Hepatocyte (in vitro differentiated cells): ENCODE results near the gene MEG3. TPM values are rescaled to one million over a fixed set of nuclear protein-coding genes. Genes with fewer than 3 reads are reported as not detected.

Experiments
- DNase-seq: peaks from one replicate; pipeline ENCODE4 v3.0.0-alpha.2; 2016; ENCODE audit warnings: low spot score
- H2AFZ ChIP-seq: fragments of 200-600 bp; sonication (generic); 2 replicates; pipeline ENCODE4 v1.6.0; 2016; ENCODE audit warnings: antibody characterized with exemption, mild to moderate bottlenecking
- H3K27ac ChIP-seq: fragments of 200-600 bp; sonication (generic); 2 replicates; pipeline ENCODE4 v1.5.1; 2016; ENCODE audit warnings: mild to moderate bottlenecking
- H3K27me3 ChIP-seq: fragments of 200-600 bp; sonication (generic); 2 replicates; pipeline ENCODE4 v1.6.1; 2016
- H3K36me3 ChIP-seq: fragments of 200-600 bp; sonication (generic); replicated peaks from 2 replicates; pipeline ENCODE4 v1.5.1; 2016; ENCODE audit warnings: low read depth; ENCODE audit not compliant: insufficient read depth
- H3K4me1 ChIP-seq: fragments of 200-600 bp; sonication (generic); 2 replicates; pipeline ENCODE4 v1.5.1; 2016; ENCODE audit warnings: mild to moderate bottlenecking, moderate library complexity; ENCODE audit not compliant: insufficient read depth
- H3K4me2 ChIP-seq: fragments of 200-600 bp; sonication (generic); 2 replicates; pipeline ENCODE4 v1.6.0; 2016
- H3K4me3 ChIP-seq: fragments of 200-600 bp; sonication (generic); 2 replicates; pipeline ENCODE4 v1.5.1; 2016; ENCODE audit warnings: mild to moderate bottlenecking
- H3K79me2 ChIP-seq: fragments of 200-600 bp; sonication (generic); 2 replicates; pipeline ENCODE4 v1.6.0; 2017; ENCODE audit warnings: mild to moderate bottlenecking
- H3K9me2 ChIP-seq: fragments of 200-600 bp; sonication (generic); replicated peaks from 2 replicates; pipeline ENCODE4 v1.6.0; 2017; ENCODE audit warnings: mild to moderate bottlenecking; ENCODE audit not compliant: insufficient read depth
- H3K9me3 ChIP-seq: fragments of 200-600 bp; sonication (generic); 2 replicates; pipeline ENCODE4 v1.5.1; 2016; ENCODE audit warnings: low read depth, mild to moderate bottlenecking
- H4K20me1 ChIP-seq: fragments of 200-600 bp; sonication (generic); 2 replicates; pipeline ENCODE4 v1.6.0; 2016; ENCODE audit warnings: mild to moderate bottlenecking; ENCODE audit not compliant: insufficient read depth, poor library complexity, severe bottlenecking
- EZH2 ChIP-seq: fragments of 200-600 bp; sonication (generic); IDR thresholded peaks from 2 replicates; pipeline ENCODE4 v1.6.1; 2016; ENCODE audit warnings: antibody characterized with exemption, mild to moderate bottlenecking, borderline replicate concordance
- EZH2phosphoT487 ChIP-seq: fragments of 200-600 bp; sonication (generic); IDR thresholded peaks from one replicate; pipeline ENCODE4 v1.6.1; 2018; ENCODE audit warnings: antibody characterized with exemption, mild to moderate bottlenecking, low read depth, moderate library complexity; ENCODE audit not compliant: unreplicated experiment, severe bottlenecking
- WGBS: methylation state at CpG from one replicate; pipeline ENCODE4 v1.1.6; 2016; ENCODE audit warnings: low lambda C conversion rate; ENCODE audit errors: missing lambda C conversion rate; 5-methylcytosine and 5-hydroxymethylcytosine counted together
- polyA plus RNA-seq: library from polyadenylated mRNA; unstranded; fragments of >200 nt; fragmentation: Nextera tagmentation; extraction: Ambion mirVana; gene quantifications from 2 replicates; pipeline ENCODE4 v1.2.1, GENCODE V29; 2016
- total RNA-seq: library from RNA; depleted of rRNA; stranded (reverse); fragments of >200 nt; gene quantifications from 2 replicates; pipeline ENCODE4 v1.2.3, GENCODE V29; 2014
- TF ChIP-seq, protein P1 (sequence below): fragments of 200-600 bp; sonication (generic); IDR thresholded peaks from 2 replicates; pipeline ENCODE4 v1.5.1; 2016; ENCODE audit warnings: antibody characterized with exemption, mild to moderate bottlenecking; ENCODE audit not compliant: poor library complexity

Gene MEG3
- total and polyA plus RNA-seq, 2 experiments from 2014 or later, result not detected

DNA sequence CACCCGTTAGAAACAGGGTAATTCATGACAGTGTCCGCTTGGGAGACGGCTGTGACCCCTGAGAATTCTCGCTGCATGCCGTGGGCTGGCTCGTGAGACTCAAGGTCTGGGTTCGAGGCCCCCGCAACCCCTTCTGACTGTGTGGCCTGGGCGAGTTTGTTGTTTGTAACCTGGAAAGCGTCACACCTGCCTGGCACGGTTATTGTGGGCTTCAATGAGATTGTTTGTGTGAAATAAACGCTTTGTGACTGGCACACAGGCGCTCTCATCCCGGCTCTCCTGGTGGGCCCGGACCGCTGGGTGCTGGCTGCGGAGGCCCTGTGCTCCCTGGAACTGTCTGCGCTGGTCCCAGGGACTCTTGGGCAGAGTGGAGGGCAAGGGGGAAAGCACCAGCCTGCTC is 33.9 kb downstream of the MEG3 start:
- no peaks in the 10 kb centered on the region for H3K4me1 ChIP-seq
- TF ChIP-seq EZH2phosphoT487 (no peak), EZH2 (no peak)
- TF ChIP-seq, protein P1, sequence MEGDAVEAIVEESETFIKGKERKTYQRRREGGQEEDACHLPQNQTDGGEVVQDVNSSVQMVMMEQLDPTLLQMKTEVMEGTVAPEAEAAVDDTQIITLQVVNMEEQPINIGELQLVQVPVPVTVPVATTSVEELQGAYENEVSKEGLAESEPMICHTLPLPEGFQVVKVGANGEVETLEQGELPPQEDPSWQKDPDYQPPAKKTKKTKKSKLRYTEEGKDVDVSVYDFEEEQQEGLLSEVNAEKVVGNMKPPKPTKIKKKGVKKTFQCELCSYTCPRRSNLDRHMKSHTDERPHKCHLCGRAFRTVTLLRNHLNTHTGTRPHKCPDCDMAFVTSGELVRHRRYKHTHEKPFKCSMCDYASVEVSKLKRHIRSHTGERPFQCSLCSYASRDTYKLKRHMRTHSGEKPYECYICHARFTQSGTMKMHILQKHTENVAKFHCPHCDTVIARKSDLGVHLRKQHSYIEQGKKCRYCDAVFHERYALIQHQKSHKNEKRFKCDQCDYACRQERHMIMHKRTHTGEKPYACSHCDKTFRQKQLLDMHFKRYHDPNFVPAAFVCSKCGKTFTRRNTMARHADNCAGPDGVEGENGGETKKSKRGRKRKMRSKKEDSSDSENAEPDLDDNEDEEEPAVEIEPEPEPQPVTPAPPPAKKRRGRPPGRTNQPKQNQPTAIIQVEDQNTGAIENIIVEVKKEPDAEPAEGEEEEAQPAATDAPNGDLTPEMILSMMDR, result no peak
- no peaks in the 10 kb centered on the region for H3K79me2 ChIP-seq
- H2AFZ ChIP-seq, result no peak overlapping the region
- no peaks in the 10 kb centered on the region for H3K9me2 ChIP-seq
- no peaks in the 10 kb centered on the region for H3K36me3 ChIP-seq
- no peak overlapping the region for H3K27ac ChIP-seq
- no peaks in the 10 kb centered on the region for H3K27me3 ChIP-seq
- 93% methylated on average over 18 of the region's 18 CpGs for WGBS
- H3K9me3 ChIP-seq, result no peaks in the 10 kb centered on the region
- H3K4me3 ChIP-seq, result no peak overlapping the region
- no peaks in the 10 kb centered on the region for H4K20me1 ChIP-seq
- H3K4me2 ChIP-seq, result no peak overlapping the region
- DNase-seq, result no peak

GRCh38 chr14:100860556-100861187 is 34.8 kb downstream of the MEG3 start:
- WGBS, result 89% methylated on average over 17 of the region's 19 CpGs
- Histone ChIP-seq H3K9me3 (no peaks in the 10 kb centered on the region), H3K79me2 (no peaks in the 10 kb centered on the region), H3K4me2 (no peak overlapping the region), H3K27me3 (no peaks in the 10 kb centered on the region), H3K9me2 (no peaks in the 10 kb centered on the region), H3K4me3 (no peak overlapping the region), H3K36me3 (no peaks in the 10 kb centered on the region), H2AFZ (no peak overlapping the region), H3K4me1 (no peaks in the 10 kb centered on the region), H4K20me1 (no peaks in the 10 kb centered on the region), H3K27ac (no peak overlapping the region)
- no peak for DNase-seq
- no peak for TF ChIP-seq EZH2phosphoT487
- TF ChIP-seq EZH2, result no peak
- TF ChIP-seq, protein P1, result no peak

- TF ChIP-seq EZH2 (no peak), EZH2phosphoT487 (no peak)
- TF ChIP-seq, protein P1, result no peak
- no peaks in the 10 kb centered on the region for H4K20me1 ChIP-seq
- H3K27me3 ChIP-seq, result no peaks in the 10 kb centered on the region
- H3K79me2 ChIP-seq, result no peaks in the 10 kb centered on the region
- 87% methylated on average over 16 of the region's 16 CpGs for whole genome bisulfite sequencing
- no peaks in the 10 kb centered on the region for H3K9me2 ChIP-seq
- H3K9me3 ChIP-seq, result no peaks in the 10 kb centered on the region
- no peaks in the 10 kb centered on the region for H3K4me1 ChIP-seq
- DNase-seq, result no peak
- no peak overlapping the region for H2AFZ ChIP-seq
- no peak overlapping the region for H3K27ac ChIP-seq
- H3K36me3 ChIP-seq, result no peaks in the 10 kb centered on the region
- no peak overlapping the region for H3K4me3 ChIP-seq
- H3K4me2 ChIP-seq, result no peak overlapping the region
These were observed 35.4 kb downstream of the MEG3 start for GRCh38 chr14:100861188-100861936.
